Lower leg skin (tissue), 3 donors: ENCODE data around the gene REELD1.

Source experiments
- POLR2A ChIP-seq, 2 donors: fragments of 450-650 bp; IDR thresholded peaks; one replicate each; pipeline ENCODE4 v1.6.1; 2016 to 2017; ENCODE audit warnings: antibody characterized with exemption in 2 of 2, mild to moderate bottlenecking in 1 of 2, moderate library complexity in 1 of 2
- TF ChIP-seq, protein P1 (sequence below), 3 donors: fragments of 450-650 bp; IDR thresholded peaks; one replicate each; pipeline ENCODE4 v1.5.1; 2016; ENCODE audit warnings: antibody characterized with exemption in 3 of 3, mild to moderate bottlenecking in 3 of 3, moderate library complexity in 2 of 3

DNA sequence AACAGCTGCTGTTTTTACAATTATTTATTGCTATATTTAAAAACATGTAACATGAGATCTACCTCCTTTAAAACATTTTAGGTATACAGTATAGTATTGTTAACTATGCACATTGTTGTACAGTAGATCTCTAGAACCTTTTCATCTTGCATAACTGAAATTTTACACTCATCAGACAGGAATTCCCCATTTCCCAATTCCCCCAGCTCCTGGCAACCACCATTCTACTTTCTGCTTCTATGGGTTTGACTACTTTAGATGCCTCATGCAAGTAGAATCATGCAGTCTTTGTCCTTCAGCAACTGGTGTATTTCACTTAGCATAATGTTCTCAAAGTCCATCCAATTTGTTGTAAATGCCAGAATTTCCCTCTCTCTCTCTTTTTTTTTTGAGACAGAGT lies 48.5 kb upstream of the REELD1 start:
- no peak for TF ChIP-seq POLR2A (IDR thresholded peaks at IDR 0.05)
- TF ChIP-seq, protein P1, sequence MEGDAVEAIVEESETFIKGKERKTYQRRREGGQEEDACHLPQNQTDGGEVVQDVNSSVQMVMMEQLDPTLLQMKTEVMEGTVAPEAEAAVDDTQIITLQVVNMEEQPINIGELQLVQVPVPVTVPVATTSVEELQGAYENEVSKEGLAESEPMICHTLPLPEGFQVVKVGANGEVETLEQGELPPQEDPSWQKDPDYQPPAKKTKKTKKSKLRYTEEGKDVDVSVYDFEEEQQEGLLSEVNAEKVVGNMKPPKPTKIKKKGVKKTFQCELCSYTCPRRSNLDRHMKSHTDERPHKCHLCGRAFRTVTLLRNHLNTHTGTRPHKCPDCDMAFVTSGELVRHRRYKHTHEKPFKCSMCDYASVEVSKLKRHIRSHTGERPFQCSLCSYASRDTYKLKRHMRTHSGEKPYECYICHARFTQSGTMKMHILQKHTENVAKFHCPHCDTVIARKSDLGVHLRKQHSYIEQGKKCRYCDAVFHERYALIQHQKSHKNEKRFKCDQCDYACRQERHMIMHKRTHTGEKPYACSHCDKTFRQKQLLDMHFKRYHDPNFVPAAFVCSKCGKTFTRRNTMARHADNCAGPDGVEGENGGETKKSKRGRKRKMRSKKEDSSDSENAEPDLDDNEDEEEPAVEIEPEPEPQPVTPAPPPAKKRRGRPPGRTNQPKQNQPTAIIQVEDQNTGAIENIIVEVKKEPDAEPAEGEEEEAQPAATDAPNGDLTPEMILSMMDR (IDR thresholded peaks at IDR 0.05) = no peak
